Pancreas (tissue), 10 donors: Measurements from ENCODE around the gene KIFC3. TPM values are rescaled to one million over a fixed set of nuclear protein-coding genes. Genes with fewer than 3 reads are reported as not detected.

Experiments
- ATAC-seq, 4 donors: fragments of 200-7000 bp; cut with Tn5 transposase; one replicate each; pipeline versions ENCODE4 v1.8.0 to v1.9.1; 2020; ENCODE audit warnings: mild to moderate bottlenecking in 4 of 4, moderate library complexity in 4 of 4
- DNase-seq, 6 donors: peaks; one replicate each; pipeline ENCODE4 v3.0.0-alpha.2; 2020
- FAIRE-seq: peaks from 2 replicates; lab custom pipeline; 2012; peaks lifted over from hg19 to GRCh38; lab: Jason Lieb, UNC
- H3K27ac ChIP-seq, 4 donors: fragments of 200-600 bp; sonication (generic); 1 replicate in 3 of 4; 2 replicates in 1 of 4; pipeline versions ENCODE4 v1.5.0 to v1.8.0; 2020
- H3K27me3 ChIP-seq, 4 donors: fragments of 200-600 bp; one replicate each; pipeline ENCODE4 v1.8.0; 2021
- H3K36me3 ChIP-seq, 3 donors: fragments of 200-600 bp; sonication (generic) in 1 of 3; one replicate each; pipeline versions ENCODE4 v1.5.0 to v1.8.0; 2020 to 2021
- H3K4me1 ChIP-seq, 3 donors: fragments of 200-600 bp; one replicate each; pipeline ENCODE4 v1.8.0; 2021
- H3K4me3 ChIP-seq, 4 donors: fragments of 200-600 bp; sonication (generic) in 2 of 4; one replicate each; pipeline versions ENCODE4 v1.5.0 to v1.8.0; 2020 to 2021
- H3K9me3 ChIP-seq, 4 donors: fragments of 200-600 bp; one replicate each; pipeline ENCODE4 v1.8.0; 2021
- CTCF ChIP-seq, 4 donors: fragments of 200-600 bp; sonication (generic) in 3 of 4; IDR thresholded peaks; one replicate each; pipeline versions ENCODE4 v1.5.0 to v1.8.0; 2021; ENCODE audit warnings: antibody characterized with exemption in 4 of 4
- WGBS, 2 donors: extraction: QIAGEN DNeasy Blood & Tissue Kit; methylation state at CpG; one replicate each; pipeline ENCODE4 v1.1.7; 2013; 5-methylcytosine and 5-hydroxymethylcytosine counted together
- intact Hi-C, 3 donors: fragments of 100-400 bp; cut with DNase I; formaldehyde crosslinking; loops; one replicate each; pipeline versions ENCODE4 v1.11.1 to v1.14.2; 2022
- polyA plus RNA-seq, 2 donors: library from polyadenylated mRNA; stranded (reverse); fragments of 200-250 nt; gene quantifications; one replicate each; pipeline ENCODE4 v1.2.3, GENCODE V29; 2013
- total RNA-seq, 6 donors: library from RNA; stranded (reverse); fragmentation: NEBNext Ultra II Directional in 4 of 6; extraction: Animal tissue kit (Norgen Biotek cat#: 25700) in 4 of 6; gene quantifications; one replicate each; pipeline versions ENCODE4 v1.2.1 to v1.2.4, GENCODE V29; 2021 to 2023
- donor health status: healthy with polysubstance abuse.
- donor health status: DM: no; HTN: no; CAD: no; lungs with moderate emphysema.
- donor health status: DM: no; HTN: no; CAD: no.
- donor health status: control.
- donor health status: control.
- donor health status: Bipolar disorder and iron deficiency.
- donor health status: DM: yes; HTN: yes; CAD: no.
- donor health status: DM: no; HTN: no; CAD: no.
- donor health status: DM: no; HTN: no; CAD: no.
- donor health status: DM: yes; HTN: yes; CAD: no.

The KIFC3 gene
- total and polyA plus RNA-seq, 8 donors, result 33.8 to 284 (median 61.1) TPM

- H3K4me3 ChIP-seq, result no peak overlapping the region
- no peak for ATAC-seq
- H3K27ac ChIP-seq, result no peak overlapping the region
- no peak for DNase-seq
- H3K9me3 ChIP-seq, result no peaks in the 10 kb centered on the region
- no peak for FAIRE-seq
- intact Hi-C loops, result no loop called here
- no peak for TF ChIP-seq CTCF (IDR thresholded peaks at IDR 0.05)
- no peaks in the 10 kb centered on the region for H3K36me3 ChIP-seq
- H3K4me1 ChIP-seq, result peaks cover 6 to 16% (median 14%) of the 10 kb centered on the region in 3 donors
- no peaks in the 10 kb centered on the region for H3K27me3 ChIP-seq
- WGBS, 2 donors, result 85 to 86% methylated on average over 5 of the region's 5 CpGs
Measured at GRCh38 chr16:57778658-57779057, 23.6 kb downstream of the KIFC3 start.

- FAIRE-seq (no peak), ATAC-seq (peak in 2 of 4 donors; percentile 36 to 76), DNase-seq (peak in 2 of 6 donors; percentile 47 to 82)
- no peaks in the 10 kb centered on the region for H3K9me3 ChIP-seq
- TF ChIP-seq CTCF (IDR thresholded peaks at IDR 0.05), result peak in 1 of 4 donors; percentile 21
- no peak overlapping the region for H3K4me3 ChIP-seq
- intact Hi-C loops, result no loop called here
- H3K27me3 ChIP-seq, result no peaks in the 10 kb centered on the region
- H3K36me3 ChIP-seq, result peaks cover 0 to 7% (median 0%) of the 10 kb centered on the region in 3 donors
- H3K27ac ChIP-seq, result peak overlapping the region in 1 of 4 donors; percentile 16
- 61 to 65% methylated on average over 23 of the region's 23 CpGs for WGBS, 2 donors
- peaks cover 17 to 26% (median 17%) of the 10 kb centered on the region in 3 donors for H3K4me1 ChIP-seq
Measured at GRCh38 chr16:57775661-57776469, 26.4 kb downstream of the KIFC3 start.

GRCh38 chr16:57774705-57775285 is 27.5 kb downstream of the KIFC3 start:
- FAIRE-seq (no peak), ATAC-seq (no peak), DNase-seq (peak in 2 of 6 donors; percentile 17 to 51)
- intact Hi-C loops, result no loop called here
- TF ChIP-seq CTCF (IDR thresholded peaks at IDR 0.05), result no peak
- Histone ChIP-seq H3K4me1 (peaks cover 17 to 26% (median 17%) of the 10 kb centered on the region in 3 donors), H3K27me3 (no peaks in the 10 kb centered on the region), H3K27ac (peak overlapping the region in 1 of 4 donors; percentile 15), H3K9me3 (no peaks in the 10 kb centered on the region), H3K4me3 (no peak overlapping the region), H3K36me3 (peaks cover 0 to 16% (median under 1%) of the 10 kb centered on the region in 3 donors)
- WGBS, 2 donors, result 86 to 90% methylated on average over 12 of the region's 12 CpGs

- Histone ChIP-seq H3K27me3 (no peaks in the 10 kb centered on the region), H3K9me3 (no peaks in the 10 kb centered on the region), H3K4me3 (no peak overlapping the region), H3K36me3 (peaks cover 2 to 26% (median 11%) of the 10 kb centered on the region in 3 donors), H3K4me1 (peaks cover 17 to 26% (median 17%) of the 10 kb centered on the region in 3 donors), H3K27ac (peak overlapping the region; percentile 15 to 66 (median 37))
- FAIRE-seq (no peak), ATAC-seq (peak; percentile 68 to 90 (median 79)), DNase-seq (peak; percentile 62 to 91 (median 78))
- intact Hi-C loops, result no loop called here
- no peak for TF ChIP-seq CTCF (IDR thresholded peaks at IDR 0.05)
- WGBS, 2 donors, result 24% methylated on average over 11 of the region's 11 CpGs
Measured at GRCh38 chr16:57773655-57774295, 28.5 kb downstream of the KIFC3 start.
